Measurements from ENCODE around the gene SUFU.
A peak's percentile ranks its signal among the peaks of the same experiment; 100 is the strongest.

The SUFU gene

GRCh38 chr10:102502337-102503151, 1.2 kb upstream of the SUFU start, which contains the start of gene ACTR1A:
Gene ACTR1A (minus strand): TSS chr10:102502712. CDS start chr10:102502647, 65 bp downstream.
- Histone ChIP-seq H3K4me3 (ENCODE audit: low read length in 2 of 2) (peak within 1 kb of the TSS; percentile 78 to 96), H3K9ac (ENCODE audit: low read depth, low read length, poor library complexity) (peak within 1 kb of the TSS; percentile 93), H4K8ac (ENCODE audit: low read depth, low read length) (no peak within 1 kb of the TSS), H2BK5ac (ENCODE audit: low read length) (peak within 1 kb of the TSS; percentile 62), H3K18ac (ENCODE audit: low read length) (peak within 1 kb of the TSS; percentile 78), H3K9me3 (replicated peaks in 1 of 2; ENCODE audit: control insufficient read depth in 2 of 2, insufficient read depth in 1 of 2, low read depth in 1 of 2, low read length in 2 of 2) (no peaks in the 10 kb centered on the region), H2BK120ac (ENCODE audit: low read depth, low read length) (no peak within 1 kb of the TSS), H2AFZ (ENCODE audit: low read length) (peak within 1 kb of the TSS; percentile 91), H3K27ac (replicated peaks; ENCODE audit: low read length) (peak within 1 kb of the TSS; percentile 11), H4K91ac (ENCODE audit: low read depth, low read length, poor library complexity) (no peak within 1 kb of the TSS), H3K4ac (ENCODE audit: low read length) (no peak within 1 kb of the TSS), H2AK5ac (ENCODE audit: low read depth, low read length) (no peak within 1 kb of the TSS), H3K4me1 (ENCODE audit: control insufficient read depth in 2 of 2, insufficient read depth in 1 of 2, low read depth in 1 of 2, low read length in 2 of 2) (peaks cover 0 to 9% of the 10 kb centered on the region in 2 donors), H2BK12ac (ENCODE audit: low read length) (no peak within 1 kb of the TSS), H3K23ac (ENCODE audit: low read depth, low read length, poor library complexity) (no peak within 1 kb of the TSS), H2BK15ac (ENCODE audit: low read length) (no peak within 1 kb of the TSS), H3K27me3 (ENCODE audit: control insufficient read depth in 3 of 3, insufficient read depth in 3 of 3, low read depth in 1 of 3, low read length in 3 of 3) (no peaks in the 10 kb centered on the region), H3K14ac (ENCODE audit: low read length) (no peak within 1 kb of the TSS), H3K4me2 (ENCODE audit: insufficient read depth, low read length, poor library complexity, severe bottlenecking) (peak within 1 kb of the TSS; percentile 84), H3K36me3 (replicated peaks in 1 of 2; ENCODE audit: control insufficient read depth in 2 of 2, insufficient read depth in 2 of 2, low read length in 2 of 2) (peaks cover 0 to 26% of the 10 kb centered on the region in 2 donors), H3K79me1 (ENCODE audit: low read depth, low read length) (peaks cover 6% of the 10 kb centered on the region)
- peak; percentile 99 for DNase-seq (ENCODE audit: low spot score)
- no CpG with 5 or more reads among the region's 42 CpGs for WGBS, 2 donors (ENCODE audit: extremely low coverage in 2 of 2, insufficient read length in 2 of 2, insufficient replicate concordance in 1 of 2)

- H4K91ac ChIP-seq (ENCODE audit: low read depth, low read length, poor library complexity), result no peak overlapping the region
- H3K27me3 ChIP-seq (ENCODE audit: control insufficient read depth in 3 of 3, insufficient read depth in 3 of 3, low read depth in 1 of 3, low read length in 3 of 3), result no peaks in the 10 kb centered on the region
- H2BK5ac ChIP-seq (ENCODE audit: low read length), result peak overlapping the region; percentile 49
- H3K4me2 ChIP-seq (ENCODE audit: insufficient read depth, low read length, poor library complexity, severe bottlenecking), result peak overlapping the region; percentile 88
- no peak overlapping the region for H4K8ac ChIP-seq (ENCODE audit: low read depth, low read length)
- peak overlapping the region; percentile 73 for H3K27ac ChIP-seq (replicated peaks; ENCODE audit: low read length)
- peak overlapping the region; percentile 94 for H3K18ac ChIP-seq (ENCODE audit: low read length)
- no peak overlapping the region for H2BK15ac ChIP-seq (ENCODE audit: low read length)
- peak overlapping the region; percentile 78 to 97 for H3K4me3 ChIP-seq (ENCODE audit: low read length in 2 of 2)
- peak overlapping the region; percentile 89 for H3K9ac ChIP-seq (ENCODE audit: low read depth, low read length, poor library complexity)
- no peak overlapping the region for H2BK12ac ChIP-seq (ENCODE audit: low read length)
- peak overlapping the region; percentile 86 for H2AFZ ChIP-seq (ENCODE audit: low read length)
- H3K4ac ChIP-seq (ENCODE audit: low read length), result no peak overlapping the region
- H3K4me1 ChIP-seq (ENCODE audit: control insufficient read depth in 2 of 2, insufficient read depth in 1 of 2, low read depth in 1 of 2, low read length in 2 of 2), result peaks cover 0 to 9% of the 10 kb centered on the region in 2 donors
- H3K14ac ChIP-seq (ENCODE audit: low read length), result peak overlapping the region; percentile 66
- H2BK120ac ChIP-seq (ENCODE audit: low read depth, low read length), result no peak overlapping the region
- DNase-seq (ENCODE audit: low spot score), result peak; percentile 74
- H3K79me1 ChIP-seq (ENCODE audit: low read depth, low read length), result peaks cover 6% of the 10 kb centered on the region
- WGBS, 2 donors (ENCODE audit: extremely low coverage in 2 of 2, insufficient read length in 2 of 2, insufficient replicate concordance in 1 of 2), result no CpG with 5 or more reads among the region's 47 CpGs
- no peak overlapping the region for H2AK5ac ChIP-seq (ENCODE audit: low read depth, low read length)
- peak overlapping the region; percentile 48 for H3K23ac ChIP-seq (ENCODE audit: low read depth, low read length, poor library complexity)
- peaks cover 4 to 32% of the 10 kb centered on the region in 2 donors for H3K36me3 ChIP-seq (replicated peaks in 1 of 2; ENCODE audit: control insufficient read depth in 2 of 2, insufficient read depth in 2 of 2, low read length in 2 of 2)
- H3K9me3 ChIP-seq (replicated peaks in 1 of 2; ENCODE audit: control insufficient read depth in 2 of 2, insufficient read depth in 1 of 2, low read depth in 1 of 2, low read length in 2 of 2), result no peaks in the 10 kb centered on the region
Observed at GRCh38 chr10:102504179-102504975, 605 bp downstream of the SUFU start.

- no peak overlapping the region for H2BK12ac ChIP-seq (ENCODE audit: low read length)
- H3K4me2 ChIP-seq (ENCODE audit: insufficient read depth, low read length, poor library complexity, severe bottlenecking), result peak overlapping the region; percentile 88
- peak overlapping the region; percentile 78 to 97 for H3K4me3 ChIP-seq (ENCODE audit: low read length in 2 of 2)
- H3K23ac ChIP-seq (ENCODE audit: low read depth, low read length, poor library complexity), result no peak overlapping the region
- no CpG with 5 or more reads among the region's 5 CpGs for WGBS, 2 donors (ENCODE audit: extremely low coverage in 2 of 2, insufficient read length in 2 of 2, insufficient replicate concordance in 1 of 2)
- peak overlapping the region; percentile 86 for H2AFZ ChIP-seq (ENCODE audit: low read length)
- H4K8ac ChIP-seq (ENCODE audit: low read depth, low read length), result no peak overlapping the region
- no peak overlapping the region for H2BK5ac ChIP-seq (ENCODE audit: low read length)
- H3K9ac ChIP-seq (ENCODE audit: low read depth, low read length, poor library complexity), result peak overlapping the region; percentile 78
- DNase-seq (ENCODE audit: low spot score), result no peak
- peaks cover 6% of the 10 kb centered on the region for H3K79me1 ChIP-seq (ENCODE audit: low read depth, low read length)
- H3K4me1 ChIP-seq (ENCODE audit: control insufficient read depth in 2 of 2, insufficient read depth in 1 of 2, low read depth in 1 of 2, low read length in 2 of 2), result peaks cover 0 to 9% of the 10 kb centered on the region in 2 donors
- H2AK5ac ChIP-seq (ENCODE audit: low read depth, low read length), result no peak overlapping the region
- no peak overlapping the region for H3K4ac ChIP-seq (ENCODE audit: low read length)
- H3K27ac ChIP-seq (replicated peaks; ENCODE audit: low read length), result peak overlapping the region; percentile 73
- H2BK120ac ChIP-seq (ENCODE audit: low read depth, low read length), result no peak overlapping the region
- H3K18ac ChIP-seq (ENCODE audit: low read length), result no peak overlapping the region
- peaks cover 6 to 35% of the 10 kb centered on the region in 2 donors for H3K36me3 ChIP-seq (replicated peaks in 1 of 2; ENCODE audit: control insufficient read depth in 2 of 2, insufficient read depth in 2 of 2, low read length in 2 of 2)
- H3K9me3 ChIP-seq (replicated peaks in 1 of 2; ENCODE audit: control insufficient read depth in 2 of 2, insufficient read depth in 1 of 2, low read depth in 1 of 2, low read length in 2 of 2), result no peaks in the 10 kb centered on the region
- no peak overlapping the region for H2BK15ac ChIP-seq (ENCODE audit: low read length)
- H4K91ac ChIP-seq (ENCODE audit: low read depth, low read length, poor library complexity), result no peak overlapping the region
- H3K27me3 ChIP-seq (ENCODE audit: control insufficient read depth in 3 of 3, insufficient read depth in 3 of 3, low read depth in 1 of 3, low read length in 3 of 3), result no peaks in the 10 kb centered on the region
- H3K14ac ChIP-seq (ENCODE audit: low read length), result no peak overlapping the region
Observed at GRCh38 chr10:102504976-102505300, 1.2 kb downstream of the SUFU start.
